K562 (cell line): ENCODE results near the gene BCR. TPM values are rescaled to one million over a fixed set of nuclear protein-coding genes. Genes with fewer than 3 reads are reported as not detected.
A peak's percentile ranks its signal among the peaks of the same experiment; 100 is the strongest.

ENCODE experiments used
- ATAC-seq: fragments of 200-7000 bp; cut with Tn5 transposase; 3 replicates; pipeline ENCODE4 v1.9.1; 2020; ENCODE audit warnings: moderate library complexity
- BruUV-seq: library from RNA; stranded (reverse); fragments of 400-500 nt; replicated peaks from 2 replicates; lab custom pipeline; 2021; lab: Mats Ljungman, UMichigan
- CTCF ChIA-PET: fragments of 300-600 bp; formaldehyde crosslinking; extraction: SDS; loops from one replicate; lab custom pipeline; 2021; ENCODE audit warnings: low intra/inter-chr PET ratio; lab: Yijun Ruan, JAX
- POLR2A ChIA-PET: fragments of 300-600, 350-650 bp; sonication (Branson Sonifier 250); formaldehyde crosslinking; extraction: SDS; loops from one replicate; lab custom pipeline; 2021; ENCODE audit warnings: antibody characterized with exemption, inconsistent platforms; lab: Yijun Ruan, JAX
- DNase-seq, 4 experiments: peaks; one replicate each; pipeline versions ENCODE4 v3.0.0 to v3.0.0-alpha.2; 2011 to 2018; ENCODE audit warnings: low spot score in 3 of 4, mixed read lengths in 3 of 4; ENCODE audit errors: extremely low read depth in 1 of 4
- FAIRE-seq: peaks from 2 replicates; lab custom pipeline; 2011; peaks lifted over from hg19 to GRCh38; lab: Jason Lieb, UNC
- H2AFZ ChIP-seq: 2 replicates; pipeline ENCODE4 v1.6.0; 2011; ENCODE audit warnings: low read depth, low read length, control low read depth, inconsistent platforms
- H3K27ac ChIP-seq: fragments of 200-600 bp; 3 replicates; pipeline ENCODE4 v1.8.0; 2011; ENCODE audit warnings: low read depth, mild to moderate bottlenecking, control low read depth, inconsistent platforms, low read length, moderate library complexity, mixed read lengths; ENCODE audit errors: extremely low read depth
- H3K27me3 ChIP-seq, 2 experiments: fragments of 300-600 bp in 1 of 2; 2 replicates in 1 of 2; 3 replicates in 1 of 2; pipeline versions ENCODE4 v1.6.0 to v1.8.0; 2011; ENCODE audit warnings: inconsistent platforms in 2 of 2, low read length in 2 of 2, mild to moderate bottlenecking in 1 of 2, mixed read lengths in 1 of 2, moderate library complexity in 1 of 2; ENCODE audit not compliant: control insufficient read depth in 2 of 2, insufficient read depth in 2 of 2
- H3K36me3 ChIP-seq: fragments of 300-600 bp; 3 replicates; pipeline ENCODE4 v1.8.0; 2011; ENCODE audit warnings: mild to moderate bottlenecking, low read length, inconsistent platforms; ENCODE audit not compliant: control insufficient read depth, insufficient read depth
- H3K4me1 ChIP-seq, 2 experiments: fragments of 200-600 bp in 1 of 2; replicated peaks in 1 of 2; 2 replicates in 1 of 2; 3 replicates in 1 of 2; pipeline versions ENCODE4 v1.5.1 to v1.8.0; 2011; ENCODE audit warnings: inconsistent platforms in 2 of 2, low read length in 2 of 2, mild to moderate bottlenecking in 1 of 2, mixed read lengths in 1 of 2, moderate library complexity in 1 of 2; ENCODE audit not compliant: control insufficient read depth in 2 of 2, insufficient read depth in 2 of 2
- H3K4me2 ChIP-seq: 2 replicates; pipeline ENCODE4 v1.6.1; 2011; ENCODE audit warnings: low read length, control low read depth, inconsistent platforms, mixed read lengths; ENCODE audit not compliant: insufficient read depth
- H3K4me3 ChIP-seq: fragments of 200-600 bp; sonication (generic), shearing (Covaris generic); 2 replicates; pipeline ENCODE4 v1.5.1; 2016; ENCODE audit warnings: control low read depth, inconsistent platforms
- H3K79me2 ChIP-seq: fragments of 200-600 bp; 3 replicates; pipeline ENCODE4 v1.8.0; 2011; ENCODE audit warnings: low read length, inconsistent platforms; ENCODE audit not compliant: control insufficient read depth, insufficient read depth
- H3K9ac ChIP-seq, 2 experiments: 2 replicates each; pipeline versions ENCODE4 v1.6.0 to v1.6.1; 2011; ENCODE audit warnings: low read depth in 2 of 2, low read length in 2 of 2, control low read depth in 1 of 2, inconsistent platforms in 1 of 2, mild to moderate bottlenecking in 1 of 2, mixed read lengths in 1 of 2; ENCODE audit not compliant: insufficient read depth in 1 of 2
- H3K9me1 ChIP-seq: one replicate; pipeline ENCODE4 v1.6.0; 2011; ENCODE audit warnings: inconsistent platforms, mild to moderate bottlenecking, low read length, moderate library complexity; ENCODE audit not compliant: control insufficient read depth, insufficient read depth
- H3K9me3 ChIP-seq: replicated peaks from 2 replicates; pipeline ENCODE4 v1.5.1; 2011; ENCODE audit warnings: low read depth, low read length, inconsistent platforms; ENCODE audit not compliant: control insufficient read depth, insufficient read depth
- H4K20me1 ChIP-seq: replicated peaks from 2 replicates; pipeline ENCODE4 v1.6.1; 2011; ENCODE audit warnings: low read length, inconsistent platforms, mixed read lengths; ENCODE audit not compliant: control insufficient read depth, insufficient read depth
- HIVEP1 ChIP-seq: fragments of 250-450 bp; sonication (Bioruptor Pico); IDR thresholded peaks from 2 replicates; pipeline ENCODE4 v1.4.0; 2020; ENCODE audit warnings: mild to moderate bottlenecking
- ZNF354B ChIP-seq: fragments of 250-450 bp; sonication (Bioruptor Pico); IDR thresholded peaks from 2 replicates; pipeline ENCODE4 v1.4.0; 2020
- WGBS: fragments of 100-300 bp; shearing (Covaris generic); methylation state at CpG from one replicate; pipeline ENCODE4 v1.1.6; 2016; ENCODE audit warnings: low coverage, mixed read lengths; ENCODE audit not compliant: insufficient coverage; ENCODE audit errors: missing lambda C conversion rate; 5-methylcytosine and 5-hydroxymethylcytosine counted together
- in situ Hi-C: fragments of 300-500 bp; cut with MboI; formaldehyde crosslinking; loops from 4 replicates; pipeline ENCODE4 v1.15.0; 2018; ENCODE audit warnings: inconsistent platforms, mixed read lengths
- intact Hi-C: fragments of 100-400 bp; cut with micrococcal nuclease; formaldehyde crosslinking; loops from 2 replicates; pipeline ENCODE4 v1.14.2; 2022
- polyA plus RNA-seq, 8 experiments: library from polyadenylated mRNA; depleted of rRNA in 4 of 8; stranded (reverse) in 5 of 8; unstranded in 3 of 8; fragments of >200 nt; fragmentation: Nextera tagmentation in 2 of 8; fragmentation: Illumina TruSeq in 1 of 8; extraction: Ambion mirVana in 2 of 8; extraction: Trizol in 1 of 8; gene quantifications; 2 replicates each; pipeline versions ENCODE4 v1.2.1 to v1.2.3, GENCODE V29; 2011 to 2014; ENCODE audit warnings: inconsistent platforms in 1 of 8, missing spikeins in 1 of 8
- total RNA-seq, 7 experiments: library from RNA; depleted of rRNA in 6 of 7; stranded (reverse); fragments of >200 nt in 6 of 7; fragmentation: Illumina TruSeq in 2 of 7; extraction: Trizol in 2 of 7; gene quantifications; 2 replicates each; pipeline versions ENCODE4 v1.2.1 to v1.2.3, GENCODE V29; 2011 to 2021; ENCODE audit warnings: low replicate concordance in 1 of 7
- TF ChIP-seq, protein P1 (sequence below): sonication (generic); formaldehyde crosslinking; IDR thresholded peaks from 2 replicates; pipeline ENCODE4 v1.8.1; 2023; ENCODE audit warnings: mild to moderate bottlenecking, missing genetic modification reagents
- TF ChIP-seq, protein P2 (sequence below): sonication (generic); formaldehyde crosslinking; IDR thresholded peaks from 2 replicates; pipeline ENCODE4 v1.8.0; 2022; ENCODE audit warnings: mild to moderate bottlenecking, missing genetic modification reagents
- TF ChIP-seq, protein P3 (sequence below): conservative IDR thresholded peaks from 2 replicates; pipeline ENCODE4 v1.6.1; 2011; ENCODE audit warnings: low read depth, mild to moderate bottlenecking, low read length; ENCODE audit not compliant: control insufficient read depth
- TF ChIP-seq, protein P4 (sequence below): sonication (generic); formaldehyde crosslinking; IDR thresholded peaks from 2 replicates; pipeline ENCODE4 v1.8.1; 2023; ENCODE audit warnings: mild to moderate bottlenecking, missing genetic modification reagents, moderate library complexity
- TF ChIP-seq, protein P5 (sequence below): sonication (generic); formaldehyde crosslinking; IDR thresholded peaks from 2 replicates; pipeline ENCODE4 v1.8.0; 2023; ENCODE audit warnings: missing genetic modification reagents, mild to moderate bottlenecking, borderline replicate concordance

The BCR gene
- total and polyA plus RNA-seq, 9 of the 15 experiments (the other 6 are each of a cell fraction or from before 2014, with no cell fraction given) = 0.41 to 150 (median 45.6) TPM

DNA sequence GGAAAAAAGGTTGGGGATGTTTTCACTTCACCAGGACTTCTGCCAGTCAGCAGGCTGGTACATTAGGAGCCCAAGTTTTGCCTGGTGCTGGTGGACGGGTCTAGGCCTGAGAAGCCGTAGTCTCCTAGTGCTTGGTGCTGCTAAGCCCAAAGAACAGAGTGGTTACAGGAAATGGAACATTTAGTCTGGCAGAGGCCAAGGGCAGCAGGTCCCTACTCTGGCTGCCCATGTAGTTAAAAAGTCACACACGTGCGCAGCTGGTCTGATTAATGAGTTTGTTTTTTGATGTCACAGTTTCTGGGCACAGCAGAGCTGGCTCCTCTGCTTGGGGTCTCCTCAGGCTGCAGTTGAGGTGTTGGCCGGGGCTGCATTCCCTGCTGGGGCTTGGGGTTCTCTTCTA, 20.6 kb downstream of the BCR start (continued):
- TF ChIP-seq, protein P1, sequence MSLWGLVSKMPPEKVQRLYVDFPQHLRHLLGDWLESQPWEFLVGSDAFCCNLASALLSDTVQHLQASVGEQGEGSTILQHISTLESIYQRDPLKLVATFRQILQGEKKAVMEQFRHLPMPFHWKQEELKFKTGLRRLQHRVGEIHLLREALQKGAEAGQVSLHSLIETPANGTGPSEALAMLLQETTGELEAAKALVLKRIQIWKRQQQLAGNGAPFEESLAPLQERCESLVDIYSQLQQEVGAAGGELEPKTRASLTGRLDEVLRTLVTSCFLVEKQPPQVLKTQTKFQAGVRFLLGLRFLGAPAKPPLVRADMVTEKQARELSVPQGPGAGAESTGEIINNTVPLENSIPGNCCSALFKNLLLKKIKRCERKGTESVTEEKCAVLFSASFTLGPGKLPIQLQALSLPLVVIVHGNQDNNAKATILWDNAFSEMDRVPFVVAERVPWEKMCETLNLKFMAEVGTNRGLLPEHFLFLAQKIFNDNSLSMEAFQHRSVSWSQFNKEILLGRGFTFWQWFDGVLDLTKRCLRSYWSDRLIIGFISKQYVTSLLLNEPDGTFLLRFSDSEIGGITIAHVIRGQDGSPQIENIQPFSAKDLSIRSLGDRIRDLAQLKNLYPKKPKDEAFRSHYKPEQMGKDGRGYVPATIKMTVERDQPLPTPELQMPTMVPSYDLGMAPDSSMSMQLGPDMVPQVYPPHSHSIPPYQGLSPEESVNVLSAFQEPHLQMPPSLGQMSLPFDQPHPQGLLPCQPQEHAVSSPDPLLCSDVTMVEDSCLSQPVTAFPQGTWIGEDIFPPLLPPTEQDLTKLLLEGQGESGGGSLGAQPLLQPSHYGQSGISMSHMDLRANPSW (CRISPR knock-in tag) = peak; percentile 79
- no peak for TF ChIP-seq HIVEP1 (CRISPR knock-in tag)
- TF ChIP-seq, protein P2, sequence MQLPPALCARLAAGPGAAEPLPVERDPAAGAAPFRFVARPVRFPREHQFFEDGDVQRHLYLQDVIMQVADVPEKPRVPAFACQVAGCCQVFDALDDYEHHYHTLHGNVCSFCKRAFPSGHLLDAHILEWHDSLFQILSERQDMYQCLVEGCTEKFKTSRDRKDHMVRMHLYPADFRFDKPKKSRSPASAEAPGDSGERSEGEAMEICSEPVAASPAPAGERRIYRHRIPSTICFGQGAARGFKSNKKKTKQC (CRISPR knock-in tag) = no peak
- TF ChIP-seq, protein P3, sequence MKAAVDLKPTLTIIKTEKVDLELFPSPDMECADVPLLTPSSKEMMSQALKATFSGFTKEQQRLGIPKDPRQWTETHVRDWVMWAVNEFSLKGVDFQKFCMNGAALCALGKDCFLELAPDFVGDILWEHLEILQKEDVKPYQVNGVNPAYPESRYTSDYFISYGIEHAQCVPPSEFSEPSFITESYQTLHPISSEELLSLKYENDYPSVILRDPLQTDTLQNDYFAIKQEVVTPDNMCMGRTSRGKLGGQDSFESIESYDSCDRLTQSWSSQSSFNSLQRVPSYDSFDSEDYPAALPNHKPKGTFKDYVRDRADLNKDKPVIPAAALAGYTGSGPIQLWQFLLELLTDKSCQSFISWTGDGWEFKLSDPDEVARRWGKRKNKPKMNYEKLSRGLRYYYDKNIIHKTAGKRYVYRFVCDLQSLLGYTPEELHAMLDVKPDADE = no peak

DNA sequence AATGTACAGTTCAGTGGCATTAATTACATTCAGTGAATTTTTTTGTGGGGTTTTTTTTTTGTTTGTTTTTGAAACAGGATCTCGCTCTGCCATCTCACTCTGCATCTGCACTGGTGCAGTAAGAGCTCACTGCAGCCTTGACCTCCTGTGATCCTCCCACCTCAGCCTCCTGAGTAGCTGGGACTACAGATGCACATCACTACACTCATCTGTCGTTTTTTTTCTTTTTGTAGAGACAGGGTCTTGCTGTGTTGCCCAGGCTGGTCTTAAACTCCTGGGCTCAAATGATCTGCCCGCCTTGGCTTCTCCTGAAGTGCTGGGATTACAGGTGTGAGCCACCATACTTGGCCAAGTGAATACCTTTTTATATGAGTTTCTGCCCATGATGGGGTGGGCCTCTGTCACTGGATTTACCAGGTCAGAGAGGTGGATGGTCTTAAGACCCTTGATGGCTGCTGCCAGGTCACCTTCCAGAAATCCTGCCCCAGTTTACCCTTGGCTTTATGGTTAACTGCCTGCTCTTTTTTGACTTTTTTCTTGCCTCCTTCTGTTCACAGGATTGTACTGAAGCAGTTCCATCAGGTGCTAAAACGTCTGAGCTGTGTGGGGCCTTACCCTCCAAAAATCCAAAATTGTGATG, 22.6 kb downstream of the BCR start:
- no peak for ATAC-seq
- BruUV-seq = no TSS peak
- FAIRE-seq = no peak
- Histone ChIP-seq H3K9me3 (no peaks in the 10 kb centered on the region), H3K27me3 (no peaks in the 10 kb centered on the region; a peak in 1 of 5 replicates), H3K79me2 (peaks cover 77% of the 10 kb centered on the region), H2AFZ (no peak overlapping the region), H3K4me2 (no peak overlapping the region), H3K9ac (no peak overlapping the region; a peak in 1 of 4 replicates), H4K20me1 (peaks cover 41% of the 10 kb centered on the region), H3K27ac (no peak overlapping the region), H3K36me3 (peaks cover 63% of the 10 kb centered on the region), H3K9me1 (peaks cover 33% of the 10 kb centered on the region), H3K4me3 (no peak overlapping the region), H3K4me1 (peaks cover 5 to 16% of the 10 kb centered on the region in 2 experiments)
- in situ Hi-C loops (no loop called here), intact Hi-C loops (loop anchor here (2.0 kb wide), 1 partner anchor 24 kb away; no protein-coding TSS in a partner anchor)
- POLR2A ChIA-PET = interaction anchor here (0.6 to 86.5 kb wide), 6 partner anchors 2 to 685 kb away, joined by 3 to 3476 read pairs (median 4); partner anchors contain the start of genes BCR and RAB36
- peak in 1 of 4 experiments; percentile 57 for DNase-seq
- 53% methylated on average over 4 of the region's 4 CpGs for WGBS
- CTCF ChIA-PET = no interaction called here
- no peak for TF ChIP-seq ZNF354B (CRISPR knock-in tag)
- TF ChIP-seq, protein P4, sequence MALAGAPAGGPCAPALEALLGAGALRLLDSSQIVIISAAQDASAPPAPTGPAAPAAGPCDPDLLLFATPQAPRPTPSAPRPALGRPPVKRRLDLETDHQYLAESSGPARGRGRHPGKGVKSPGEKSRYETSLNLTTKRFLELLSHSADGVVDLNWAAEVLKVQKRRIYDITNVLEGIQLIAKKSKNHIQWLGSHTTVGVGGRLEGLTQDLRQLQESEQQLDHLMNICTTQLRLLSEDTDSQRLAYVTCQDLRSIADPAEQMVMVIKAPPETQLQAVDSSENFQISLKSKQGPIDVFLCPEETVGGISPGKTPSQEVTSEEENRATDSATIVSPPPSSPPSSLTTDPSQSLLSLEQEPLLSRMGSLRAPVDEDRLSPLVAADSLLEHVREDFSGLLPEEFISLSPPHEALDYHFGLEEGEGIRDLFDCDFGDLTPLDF (CRISPR knock-in tag) = peak; percentile 51; the same call in 1 of the 2 replicates
- TF ChIP-seq, protein P5, sequence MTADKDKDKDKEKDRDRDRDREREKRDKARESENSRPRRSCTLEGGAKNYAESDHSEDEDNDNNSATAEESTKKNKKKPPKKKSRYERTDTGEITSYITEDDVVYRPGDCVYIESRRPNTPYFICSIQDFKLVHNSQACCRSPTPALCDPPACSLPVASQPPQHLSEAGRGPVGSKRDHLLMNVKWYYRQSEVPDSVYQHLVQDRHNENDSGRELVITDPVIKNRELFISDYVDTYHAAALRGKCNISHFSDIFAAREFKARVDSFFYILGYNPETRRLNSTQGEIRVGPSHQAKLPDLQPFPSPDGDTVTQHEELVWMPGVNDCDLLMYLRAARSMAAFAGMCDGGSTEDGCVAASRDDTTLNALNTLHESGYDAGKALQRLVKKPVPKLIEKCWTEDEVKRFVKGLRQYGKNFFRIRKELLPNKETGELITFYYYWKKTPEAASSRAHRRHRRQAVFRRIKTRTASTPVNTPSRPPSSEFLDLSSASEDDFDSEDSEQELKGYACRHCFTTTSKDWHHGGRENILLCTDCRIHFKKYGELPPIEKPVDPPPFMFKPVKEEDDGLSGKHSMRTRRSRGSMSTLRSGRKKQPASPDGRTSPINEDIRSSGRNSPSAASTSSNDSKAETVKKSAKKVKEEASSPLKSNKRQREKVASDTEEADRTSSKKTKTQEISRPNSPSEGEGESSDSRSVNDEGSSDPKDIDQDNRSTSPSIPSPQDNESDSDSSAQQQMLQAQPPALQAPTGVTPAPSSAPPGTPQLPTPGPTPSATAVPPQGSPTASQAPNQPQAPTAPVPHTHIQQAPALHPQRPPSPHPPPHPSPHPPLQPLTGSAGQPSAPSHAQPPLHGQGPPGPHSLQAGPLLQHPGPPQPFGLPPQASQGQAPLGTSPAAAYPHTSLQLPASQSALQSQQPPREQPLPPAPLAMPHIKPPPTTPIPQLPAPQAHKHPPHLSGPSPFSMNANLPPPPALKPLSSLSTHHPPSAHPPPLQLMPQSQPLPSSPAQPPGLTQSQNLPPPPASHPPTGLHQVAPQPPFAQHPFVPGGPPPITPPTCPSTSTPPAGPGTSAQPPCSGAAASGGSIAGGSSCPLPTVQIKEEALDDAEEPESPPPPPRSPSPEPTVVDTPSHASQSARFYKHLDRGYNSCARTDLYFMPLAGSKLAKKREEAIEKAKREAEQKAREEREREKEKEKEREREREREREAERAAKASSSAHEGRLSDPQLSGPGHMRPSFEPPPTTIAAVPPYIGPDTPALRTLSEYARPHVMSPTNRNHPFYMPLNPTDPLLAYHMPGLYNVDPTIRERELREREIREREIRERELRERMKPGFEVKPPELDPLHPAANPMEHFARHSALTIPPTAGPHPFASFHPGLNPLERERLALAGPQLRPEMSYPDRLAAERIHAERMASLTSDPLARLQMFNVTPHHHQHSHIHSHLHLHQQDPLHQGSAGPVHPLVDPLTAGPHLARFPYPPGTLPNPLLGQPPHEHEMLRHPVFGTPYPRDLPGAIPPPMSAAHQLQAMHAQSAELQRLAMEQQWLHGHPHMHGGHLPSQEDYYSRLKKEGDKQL (CRISPR knock-in tag) = no peak
